ENCODE measurements around the gene MAOA. TPM values are rescaled to one million over a fixed set of nuclear protein-coding genes. Genes with fewer than 3 reads are reported as not detected.

The MAOA gene
- total and polyA plus RNA-seq, 2 donors (not counting 3 experiments of a cell fraction or from before 2014, with no cell fraction given), result 12.6 to 23.5 TPM

DNA sequence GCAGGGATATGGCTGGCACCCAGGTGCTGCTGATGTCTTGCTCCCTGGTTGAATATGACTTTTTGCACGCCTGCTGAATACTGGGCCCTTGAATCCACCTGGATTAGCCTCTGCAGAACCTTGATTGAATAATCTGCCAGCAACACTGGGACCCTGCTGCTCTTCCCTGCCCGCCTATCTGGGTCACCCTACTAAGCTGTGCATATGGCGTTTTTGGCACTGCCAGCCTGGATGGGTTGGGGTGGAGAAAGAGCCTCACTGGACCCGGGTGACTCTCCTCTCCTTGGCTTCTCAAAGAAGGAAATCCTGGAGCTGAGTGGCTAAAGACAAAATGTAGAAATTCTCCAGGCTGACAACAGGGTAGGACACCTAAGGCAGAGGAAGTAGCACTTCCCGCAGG, 100.0 kb downstream of the MAOA start:
- Histone ChIP-seq H3K79me2 (ENCODE audit: control insufficient read depth, insufficient read depth, low read length) (no peaks in the 10 kb centered on the region), H3K27me3 (ENCODE audit: control insufficient read depth in 2 of 2, insufficient read depth in 2 of 2, low read length in 2 of 2) (no peaks in the 10 kb centered on the region), H3K9me1 (replicated peaks; ENCODE audit: control insufficient read depth, extremely low read depth, insufficient read depth, low read length) (no peaks in the 10 kb centered on the region), H4K20me1 (replicated peaks; ENCODE audit: control insufficient read depth, extremely low read depth, insufficient read depth, low read length) (no peaks in the 10 kb centered on the region), H3K9ac (replicated peaks; ENCODE audit: extremely low read depth, insufficient read depth, low read length) (no peak overlapping the region), H3K9me3 (replicated peaks; ENCODE audit: control insufficient read depth, insufficient read depth, low read length) (no peaks in the 10 kb centered on the region), H3K4me3 (replicated peaks in 1 of 3; ENCODE audit: insufficient read depth in 1 of 3, low read depth in 1 of 3, low read length in 3 of 3) (no peak overlapping the region), H3K4me1 (ENCODE audit: control insufficient read depth, extremely low read depth, insufficient read depth, low read length) (no peaks in the 10 kb centered on the region), H2AFZ (ENCODE audit: low read depth, low read length) (no peak overlapping the region), H3K27ac (ENCODE audit: insufficient read depth, low read depth, low read length) (no peak overlapping the region), H3K36me3 (ENCODE audit: control insufficient read depth in 2 of 2, extremely low read depth in 1 of 2, insufficient read depth in 2 of 2, low read length in 2 of 2) (no peaks in the 10 kb centered on the region), H3K4me2 (ENCODE audit: insufficient read depth, low read length) (no peak overlapping the region)
- DNase-seq (ENCODE audit: low read depth, low spot score) (no peak), FAIRE-seq (no peak)
- BruUV-seq (replicated peaks), result no TSS peak
- intact Hi-C loops (cut with micrococcal nuclease) (no loop called here), dilution Hi-C loops (cut with MboI; ENCODE audit: extremely low pct_ligation_motif_present, low sequenced_read_pairs) (no loop called here)
- CTCF ChIA-PET, result no interaction called here
- POLR2A ChIA-PET, result no interaction called here
- TF ChIP-seq FOS (IDR thresholded peaks at IDR 0.05; ENCODE audit: borderline replicate concordance, insufficient read depth, low read length), result no peak
- TF ChIP-seq, protein P1, sequence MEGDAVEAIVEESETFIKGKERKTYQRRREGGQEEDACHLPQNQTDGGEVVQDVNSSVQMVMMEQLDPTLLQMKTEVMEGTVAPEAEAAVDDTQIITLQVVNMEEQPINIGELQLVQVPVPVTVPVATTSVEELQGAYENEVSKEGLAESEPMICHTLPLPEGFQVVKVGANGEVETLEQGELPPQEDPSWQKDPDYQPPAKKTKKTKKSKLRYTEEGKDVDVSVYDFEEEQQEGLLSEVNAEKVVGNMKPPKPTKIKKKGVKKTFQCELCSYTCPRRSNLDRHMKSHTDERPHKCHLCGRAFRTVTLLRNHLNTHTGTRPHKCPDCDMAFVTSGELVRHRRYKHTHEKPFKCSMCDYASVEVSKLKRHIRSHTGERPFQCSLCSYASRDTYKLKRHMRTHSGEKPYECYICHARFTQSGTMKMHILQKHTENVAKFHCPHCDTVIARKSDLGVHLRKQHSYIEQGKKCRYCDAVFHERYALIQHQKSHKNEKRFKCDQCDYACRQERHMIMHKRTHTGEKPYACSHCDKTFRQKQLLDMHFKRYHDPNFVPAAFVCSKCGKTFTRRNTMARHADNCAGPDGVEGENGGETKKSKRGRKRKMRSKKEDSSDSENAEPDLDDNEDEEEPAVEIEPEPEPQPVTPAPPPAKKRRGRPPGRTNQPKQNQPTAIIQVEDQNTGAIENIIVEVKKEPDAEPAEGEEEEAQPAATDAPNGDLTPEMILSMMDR (IDR thresholded peaks at IDR 0.05; ENCODE audit: extremely low read depth in 1 of 2, insufficient read depth in 1 of 2, low read depth in 1 of 2, low read length in 2 of 2), result no peak
- TF ChIP-seq GATA2 (IDR thresholded peaks at IDR 0.05; ENCODE audit: insufficient read depth, insufficient read length, low read depth, low read length), result no peak
- no peak for TF ChIP-seq EZH2 (IDR thresholded peaks at IDR 0.05; ENCODE audit: borderline replicate concordance, low read depth, low read length, severe bottlenecking)
- no peak for TF ChIP-seq POLR2AphosphoS5 (IDR thresholded peaks at IDR 0.05; ENCODE audit: insufficient read depth, low read depth, low read length)
- TF ChIP-seq JUN (IDR thresholded peaks at IDR 0.05; ENCODE audit: borderline replicate concordance, insufficient read depth, insufficient read length, low read depth), result no peak
- TF ChIP-seq POLR2A (IDR thresholded peaks at IDR 0.05; ENCODE audit: low read depth, low read length), result no peak
- TF ChIP-seq, protein P2, sequence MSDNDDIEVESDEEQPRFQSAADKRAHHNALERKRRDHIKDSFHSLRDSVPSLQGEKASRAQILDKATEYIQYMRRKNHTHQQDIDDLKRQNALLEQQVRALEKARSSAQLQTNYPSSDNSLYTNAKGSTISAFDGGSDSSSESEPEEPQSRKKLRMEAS (IDR thresholded peaks at IDR 0.05; ENCODE audit: insufficient read depth, insufficient read length), result no peak
- TF ChIP-seq MYC (IDR thresholded peaks at IDR 0.05; ENCODE audit: low read depth, low read length), result no peak
